Pulmonary artery endothelial cell (primary cell): ENCODE data around the gene COL26A1. TPM values are rescaled to one million over a fixed set of nuclear protein-coding genes. Genes with fewer than 3 reads are reported as not detected.
"Not testable (repeated sequence)": the region's sequence is repeated elsewhere in the genome, so short reads cannot be mapped to it uniquely, and the experiment has no call there.

Experiments used
- DNase-seq: peaks from one replicate; pipeline ENCODE4 v3.0.0-alpha.2; 2011; ENCODE audit warnings: low read depth, low spot score
- total RNA-seq: library from RNA; depleted of rRNA; stranded (reverse); fragments of >200 nt; gene quantifications from 2 replicates; pipeline ENCODE4 v1.2.3, GENCODE V29; 2014

The COL26A1 gene
- total RNA-seq, 1 donor from 2014 or later, result not detected

GRCh38 chr7:101547916-101548661, 185.4 kb downstream of the COL26A1 start:
- DNase-seq, result no peak

- DNase-seq, result no peak
Measured at GRCh38 chr7:101549734-101550133, 187.1 kb downstream of the COL26A1 start.

- no peak for DNase-seq
Measured at GRCh38 chr7:101550641-101551541, 188.2 kb downstream of the COL26A1 start.

- DNase-seq, result no peak
Measured at GRCh38 chr7:101553018-101553770, 190.5 kb downstream of the COL26A1 start.

- no peak for DNase-seq
Measured at GRCh38 chr7:101553771-101554445, 191.2 kb downstream of the COL26A1 start.

- DNase-seq, result no peak
Measured at GRCh38 chr7:101554584-101555268, 192.1 kb downstream of the COL26A1 start.

- no peak for DNase-seq
Measured at GRCh38 chr7:101555269-101555920, 192.7 kb downstream of the COL26A1 start.

- no peak for DNase-seq
Measured at GRCh38 chr7:101555921-101556275, 193.2 kb downstream of the COL26A1 start.

- DNase-seq, result no peak
Measured at GRCh38 chr7:101556453-101556968, 193.8 kb downstream of the COL26A1 start.

- DNase-seq, result no peak
Measured at GRCh38 chr7:101557421-101557820, 194.7 kb downstream of the COL26A1 start.

GRCh38 chr7:101557978-101558741, 195.5 kb downstream of the COL26A1 start:
- DNase-seq, result no peak

- DNase-seq, result no peak
Measured at GRCh38 chr7:101558742-101559325, 196.2 kb downstream of the COL26A1 start.

GRCh38 chr7:101559586-101559985, 196.9 kb downstream of the COL26A1 start:
- no peak for DNase-seq

- not testable (repeated sequence) for DNase-seq
Measured at GRCh38 chr7:101560021-101560420, 197.3 kb downstream of the COL26A1 start.

- no peak for DNase-seq
Measured at GRCh38 chr7:101560856-101561255, 198.2 kb downstream of the COL26A1 start.

- DNase-seq, result not testable (repeated sequence)
Measured at GRCh38 chr7:101561293-101561692, 198.6 kb downstream of the COL26A1 start.

GRCh38 chr7:101562531-101563197, 200.0 kb downstream of the COL26A1 start:
- DNase-seq, result no peak
